Gastroesophageal sphincter (tissue), 3 donors: Measurements from ENCODE around the gene DNAH7.

Source experiments
- POLR2A ChIP-seq, 2 donors: fragments of 450-650 bp; IDR thresholded peaks; one replicate each; pipeline ENCODE4 v1.6.1; 2017; ENCODE audit warnings: antibody characterized with exemption in 2 of 2, mild to moderate bottlenecking in 2 of 2, moderate library complexity in 1 of 2
- TF ChIP-seq, protein P1 (sequence below), 4 experiments: fragments of 200-600 bp in 2 of 4; fragments of 450-650 bp in 2 of 4; sonication (generic) in 1 of 4; IDR thresholded peaks; one replicate each; pipeline ENCODE4 v1.5.1; 2017 to 2019; ENCODE audit warnings: antibody characterized with exemption in 4 of 4, mild to moderate bottlenecking in 2 of 4, moderate library complexity in 2 of 4

GRCh38 chr2:195859513-195859912, 209.1 kb downstream of the DNAH7 start:
- TF ChIP-seq, protein P1, sequence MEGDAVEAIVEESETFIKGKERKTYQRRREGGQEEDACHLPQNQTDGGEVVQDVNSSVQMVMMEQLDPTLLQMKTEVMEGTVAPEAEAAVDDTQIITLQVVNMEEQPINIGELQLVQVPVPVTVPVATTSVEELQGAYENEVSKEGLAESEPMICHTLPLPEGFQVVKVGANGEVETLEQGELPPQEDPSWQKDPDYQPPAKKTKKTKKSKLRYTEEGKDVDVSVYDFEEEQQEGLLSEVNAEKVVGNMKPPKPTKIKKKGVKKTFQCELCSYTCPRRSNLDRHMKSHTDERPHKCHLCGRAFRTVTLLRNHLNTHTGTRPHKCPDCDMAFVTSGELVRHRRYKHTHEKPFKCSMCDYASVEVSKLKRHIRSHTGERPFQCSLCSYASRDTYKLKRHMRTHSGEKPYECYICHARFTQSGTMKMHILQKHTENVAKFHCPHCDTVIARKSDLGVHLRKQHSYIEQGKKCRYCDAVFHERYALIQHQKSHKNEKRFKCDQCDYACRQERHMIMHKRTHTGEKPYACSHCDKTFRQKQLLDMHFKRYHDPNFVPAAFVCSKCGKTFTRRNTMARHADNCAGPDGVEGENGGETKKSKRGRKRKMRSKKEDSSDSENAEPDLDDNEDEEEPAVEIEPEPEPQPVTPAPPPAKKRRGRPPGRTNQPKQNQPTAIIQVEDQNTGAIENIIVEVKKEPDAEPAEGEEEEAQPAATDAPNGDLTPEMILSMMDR (IDR thresholded peaks at IDR 0.05) = no peak
- no peak for TF ChIP-seq POLR2A (IDR thresholded peaks at IDR 0.05)
